Measurements from ENCODE around the gene COL11A1. TPM values are rescaled to one million over a fixed set of nuclear protein-coding genes. Genes with fewer than 3 reads are reported as not detected.

COL11A1 gene
- total and polyA plus RNA-seq, 9 of the 15 experiments (the other 6 are each of a cell fraction or from before 2014, with no cell fraction given) = 0.07 TPM; not detected in 8

GRCh38 chr1:102842606-102843005, 265.7 kb downstream of the COL11A1 start:
- no peak overlapping the region for H3K9ac ChIP-seq (ENCODE audit: insufficient read depth in 1 of 2, low read depth in 2 of 2, low read length in 2 of 2)
- H2AFZ ChIP-seq (ENCODE audit: low read depth, low read length) = no peak overlapping the region
- no peaks in the 10 kb centered on the region for H3K4me1 ChIP-seq (replicated peaks in 1 of 2; ENCODE audit: control insufficient read depth in 2 of 2, insufficient read depth in 2 of 2, low read length in 2 of 2)
- no peak overlapping the region for H3K4me2 ChIP-seq (ENCODE audit: insufficient read depth, low read length)
- no peaks in the 10 kb centered on the region for H3K36me3 ChIP-seq (ENCODE audit: control insufficient read depth, insufficient read depth, low read length)
- H3K27me3 ChIP-seq (ENCODE audit: control insufficient read depth in 2 of 2, insufficient read depth in 2 of 2, low read length in 2 of 2) = no peaks in the 10 kb centered on the region
- H4K20me1 ChIP-seq (replicated peaks; ENCODE audit: control insufficient read depth, insufficient read depth, low read length) = no peaks in the 10 kb centered on the region
- TF ChIP-seq, protein P1, sequence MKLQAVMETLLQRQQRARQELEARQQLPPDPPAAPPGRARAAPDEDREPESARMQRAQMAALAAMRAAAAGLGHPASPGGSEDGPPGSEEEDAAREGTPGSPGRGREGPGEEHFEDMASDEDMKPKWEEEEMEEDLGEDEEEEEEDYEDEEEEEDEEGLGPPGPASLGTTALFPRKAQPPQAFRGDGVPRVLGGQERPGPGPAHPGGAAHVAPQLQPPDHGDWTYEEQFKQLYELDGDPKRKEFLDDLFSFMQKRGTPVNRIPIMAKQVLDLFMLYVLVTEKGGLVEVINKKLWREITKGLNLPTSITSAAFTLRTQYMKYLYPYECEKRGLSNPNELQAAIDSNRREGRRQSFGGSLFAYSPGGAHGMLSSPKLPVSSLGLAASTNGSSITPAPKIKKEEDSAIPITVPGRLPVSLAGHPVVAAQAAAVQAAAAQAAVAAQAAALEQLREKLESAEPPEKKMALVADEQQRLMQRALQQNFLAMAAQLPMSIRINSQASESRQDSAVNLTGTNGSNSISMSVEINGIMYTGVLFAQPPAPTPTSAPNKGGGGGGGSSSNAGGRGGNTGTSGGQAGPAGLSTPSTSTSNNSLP (IDR thresholded peaks at IDR 0.05; ENCODE audit: borderline replicate concordance, low read depth, low read length) = no peak
- TF ChIP-seq MED1 (CRISPR knock-in tag; IDR thresholded peaks at IDR 0.05; ENCODE audit: borderline replicate concordance) (no peak), SMARCA5 (IDR thresholded peaks at IDR 0.05) (no peak), SMARCB1 (IDR thresholded peaks at IDR 0.05; ENCODE audit: insufficient read length, low read depth) (no peak), ZNF695 (CRISPR knock-in tag; IDR thresholded peaks at IDR 0.05) (no peak)
- FAIRE-seq = no peak
- ChIA-PET POLR2A (interaction anchor here (0.6 kb wide), 1 partner anchor 68 kb away, joined by 3 read pairs; no protein-coding TSS in a partner anchor), CTCF (ENCODE audit: low intra/inter-chr PET ratio) (no interaction called here)
- H3K79me2 ChIP-seq (ENCODE audit: control insufficient read depth, insufficient read depth, low read length) = no peaks in the 10 kb centered on the region
- no peak overlapping the region for H3K4me3 ChIP-seq
- no peak for ATAC-seq
- no peak for DNase-seq (ENCODE audit: extremely low read depth in 1 of 4, low spot score in 3 of 4)
- H3K9me1 ChIP-seq (ENCODE audit: control insufficient read depth, insufficient read depth, low read length) = no peaks in the 10 kb centered on the region
- in situ Hi-C loops (cut with MboI) = no loop called here
- no peak overlapping the region for H3K27ac ChIP-seq (ENCODE audit: extremely low read depth, low read depth, low read length)
- BruUV-seq (replicated peaks) = no TSS peak
- H3K9me3 ChIP-seq (replicated peaks; ENCODE audit: control insufficient read depth, insufficient read depth, low read depth, low read length) = no peaks in the 10 kb centered on the region
- intact Hi-C loops (cut with micrococcal nuclease) = no loop called here
- WGBS (ENCODE audit: insufficient coverage, low coverage, missing lambda C conversion rate) = 0% methylated on average over 3 of the region's 3 CpGs

- H3K9ac ChIP-seq (ENCODE audit: insufficient read depth in 1 of 2, low read depth in 2 of 2, low read length in 2 of 2) = no peak overlapping the region
- no peak for TF ChIP-seq SRSF3 (IDR thresholded peaks at IDR 0.05; ENCODE audit: insufficient read depth, low read length)
- no peak for TF ChIP-seq ILK (tag; IDR thresholded peaks at IDR 0.05; ENCODE audit: borderline replicate concordance, low read depth)
- TF ChIP-seq ZKSCAN1 (IDR thresholded peaks at IDR 0.05; ENCODE audit: low read depth, low read length) = no peak
- no peak for TF ChIP-seq GATAD2B (IDR thresholded peaks at IDR 0.05; ENCODE audit: borderline replicate concordance)
- TF ChIP-seq SMARCC2 (IDR thresholded peaks at IDR 0.05; ENCODE audit: low read depth) = no peak
- TF ChIP-seq GABPA (tag; conservative IDR thresholded peaks at IDR 0.05; ENCODE audit: low read depth) = no peak
- WGBS (ENCODE audit: insufficient coverage, low coverage, missing lambda C conversion rate) = 2% methylated on average over 5 of the region's 5 CpGs
- no peak overlapping the region for H3K4me3 ChIP-seq
- H3K4me1 ChIP-seq (replicated peaks in 1 of 2; ENCODE audit: control insufficient read depth in 2 of 2, insufficient read depth in 2 of 2, low read length in 2 of 2) = no peaks in the 10 kb centered on the region
- DNase-seq (ENCODE audit: extremely low read depth in 1 of 4, low spot score in 3 of 4) (no peak), ATAC-seq (no peak), FAIRE-seq (no peak)
- H4K20me1 ChIP-seq (replicated peaks; ENCODE audit: control insufficient read depth, insufficient read depth, low read length) = no peaks in the 10 kb centered on the region
- ChIA-PET POLR2A (no interaction called here), CTCF (ENCODE audit: low intra/inter-chr PET ratio) (no interaction called here)
- no peaks in the 10 kb centered on the region for H3K9me3 ChIP-seq (replicated peaks; ENCODE audit: control insufficient read depth, insufficient read depth, low read depth, low read length)
- in situ Hi-C loops (cut with MboI) (no loop called here), intact Hi-C loops (cut with micrococcal nuclease) (no loop called here)
- H3K36me3 ChIP-seq (ENCODE audit: control insufficient read depth, insufficient read depth, low read length) = no peaks in the 10 kb centered on the region
- no peaks in the 10 kb centered on the region for H3K79me2 ChIP-seq (ENCODE audit: control insufficient read depth, insufficient read depth, low read length)
- no TSS peak for BruUV-seq (replicated peaks)
- no peaks in the 10 kb centered on the region for H3K9me1 ChIP-seq (ENCODE audit: control insufficient read depth, insufficient read depth, low read length)
- no peaks in the 10 kb centered on the region for H3K27me3 ChIP-seq (ENCODE audit: control insufficient read depth in 2 of 2, insufficient read depth in 2 of 2, low read length in 2 of 2)
- H2AFZ ChIP-seq (ENCODE audit: low read depth, low read length) = no peak overlapping the region
- no peak overlapping the region for H3K4me2 ChIP-seq (ENCODE audit: insufficient read depth, low read length)
- no peak overlapping the region for H3K27ac ChIP-seq (ENCODE audit: extremely low read depth, low read depth, low read length)
These were observed 267.6 kb downstream of the COL11A1 start for GRCh38 chr1:102840741-102841140.
